HCT116 (cell line): ENCODE data around the gene CABP2. TPM values are rescaled to one million over a fixed set of nuclear protein-coding genes. Genes with fewer than 3 reads are reported as not detected.
"Not testable (repeated sequence)": the region's sequence is repeated elsewhere in the genome, so short reads cannot be mapped to it uniquely, and the experiment has no call there.

Source experiments
- ATAC-seq: fragments of 200-7000 bp; cut with Tn5 transposase; 2 replicates; pipeline ENCODE4 v1.9.1; 2020; ENCODE audit warnings: mild to moderate bottlenecking, moderate library complexity
- BruUV-seq: library from RNA; stranded (reverse); fragments of 400-500 nt; replicated peaks from 2 replicates; lab custom pipeline; 2021; lab: Mats Ljungman, UMichigan
- CTCF ChIA-PET: fragments of 300-600 bp; sonication (Branson Sonifier 250); formaldehyde crosslinking; loops from one replicate; lab custom pipeline; 2021; ENCODE audit warnings: antibody characterized with exemption; lab: Charles Lee
- POLR2A ChIA-PET: fragments of 300-600, 350-600 bp; sonication (Branson Sonifier 250); formaldehyde crosslinking; loops from one replicate; lab custom pipeline; 2021; ENCODE audit warnings: antibody characterized with exemption; lab: Charles Lee
- RAD21 ChIA-PET, 2 experiments: fragments of 300-600 bp; sonication (Branson Sonifier 250); formaldehyde crosslinking; loops; one replicate each; lab custom pipeline; 2023; ENCODE audit warnings: low total read pairs in 2 of 2; ENCODE audit not compliant: uncharacterized antibody in 2 of 2, unreplicated experiment in 2 of 2, low non-redundant PET in 1 of 2; lab: Charles Lee
- DNase-seq: peaks from one replicate; pipeline ENCODE4 v3.0.0-alpha.2; 2010; ENCODE audit warnings: low read depth, low spot score
- H2AFZ ChIP-seq: fragments of 200-600 bp; shearing (Covaris generic), sonication (generic); 2 replicates; pipeline ENCODE4 v1.6.1; 2017; ENCODE audit warnings: low read depth, mixed run types, mixed read lengths, antibody characterized with exemption, low read length; ENCODE audit not compliant: poor library complexity, severe bottlenecking
- H3K27ac ChIP-seq: 2 replicates; pipeline ENCODE4 v1.5.1; 2012; ENCODE audit warnings: low read depth, low read length
- H3K27me3 ChIP-seq: fragments of 200-600 bp; sonication (generic); 2 replicates; pipeline ENCODE4 v1.6.1; 2016; ENCODE audit warnings: mixed run types, low read length, mixed read lengths; ENCODE audit not compliant: insufficient read depth
- H3K36me3 ChIP-seq, 2 experiments: fragments of 200-500 bp in 1 of 2; fragments of 200-600 bp in 1 of 2; sonication (Bioruptor generic) in 1 of 2; sonication (generic) in 1 of 2; 2 replicates each; pipeline versions ENCODE4 v1.5.1 to v1.6.1; 2014 to 2016; ENCODE audit warnings: low read length in 2 of 2, inconsistent platforms in 1 of 2, mixed read lengths in 1 of 2, mixed run types in 1 of 2; ENCODE audit not compliant: insufficient read depth in 2 of 2, control insufficient read depth in 1 of 2
- H3K4me1 ChIP-seq, 2 experiments: fragments of 200-600 bp in 1 of 2; sonication (generic) in 1 of 2; 2 replicates each; pipeline versions ENCODE4 v1.5.1 to v1.6.1; 2012 to 2017; ENCODE audit warnings: low read length in 2 of 2, inconsistent platforms in 1 of 2, mild to moderate bottlenecking in 1 of 2, mixed read lengths in 1 of 2, mixed run types in 1 of 2, moderate library complexity in 1 of 2; ENCODE audit not compliant: insufficient read depth in 2 of 2, control insufficient read depth in 1 of 2
- H3K4me2 ChIP-seq: fragments of 200-600 bp; sonication (generic); 2 replicates; pipeline ENCODE4 v1.6.1; 2017; ENCODE audit warnings: mixed run types, low read length, mixed read lengths
- H3K4me3 ChIP-seq, 2 experiments: fragments of 200-600 bp in 1 of 2; sonication (generic) in 1 of 2; replicated peaks in 1 of 2; 2 replicates each; pipeline ENCODE4 v1.5.1; 2011 to 2016; ENCODE audit warnings: low read length in 2 of 2, control low read depth in 1 of 2, low read depth in 1 of 2, mild to moderate bottlenecking in 1 of 2, mixed read lengths in 1 of 2, mixed run types in 1 of 2
- H3K79me2 ChIP-seq: fragments of 200-600 bp; sonication (generic); 2 replicates; pipeline ENCODE4 v1.6.1; 2017; ENCODE audit warnings: mild to moderate bottlenecking, mixed run types, low read length, moderate library complexity, mixed read lengths; ENCODE audit not compliant: insufficient read depth
- H3K9ac ChIP-seq: fragments of 200-600 bp; sonication (generic); 2 replicates; pipeline ENCODE4 v1.6.1; 2016; ENCODE audit warnings: low read length, mixed read lengths
- H3K9me2 ChIP-seq: fragments of 200-600 bp; sonication (generic), shearing (Covaris generic); 2 replicates; pipeline ENCODE4 v1.6.1; 2017; ENCODE audit warnings: mixed run types, mild to moderate bottlenecking, moderate library complexity; ENCODE audit not compliant: insufficient read depth
- H3K9me3 ChIP-seq, 2 experiments: fragments of 200-500 bp in 1 of 2; fragments of 200-600 bp in 1 of 2; sonication (Bioruptor generic) in 1 of 2; sonication (generic) in 1 of 2; 2 replicates each; pipeline ENCODE4 v1.6.1; 2014 to 2017; ENCODE audit warnings: low read length in 2 of 2, mixed read lengths in 2 of 2, inconsistent platforms in 1 of 2, low read depth in 1 of 2, mild to moderate bottlenecking in 1 of 2, mixed run types in 1 of 2, moderate library complexity in 1 of 2; ENCODE audit not compliant: control insufficient read depth in 1 of 2, insufficient read depth in 1 of 2
- H4K20me1 ChIP-seq: fragments of 200-600 bp; sonication (generic), shearing (Covaris generic); 2 replicates; pipeline ENCODE4 v1.6.1; 2017; ENCODE audit warnings: mixed run types, mild to moderate bottlenecking, moderate library complexity; ENCODE audit not compliant: insufficient read depth
- CBX3 ChIP-seq: IDR thresholded peaks from 2 replicates; pipeline ENCODE4 v1.6.1; 2012; ENCODE audit warnings: low read depth
- EGR1 ChIP-seq: IDR thresholded peaks from 2 replicates; pipeline ENCODE4 v1.6.1; 2012; ENCODE audit warnings: low read depth
- EZH2phosphoT487 ChIP-seq: fragments of 200-600 bp; IDR thresholded peaks from 2 replicates; pipeline ENCODE4 v1.6.1; 2018; ENCODE audit warnings: antibody characterized with exemption, borderline replicate concordance
- JUND ChIP-seq: IDR thresholded peaks from 2 replicates; pipeline ENCODE4 v1.6.1; 2012
- POLR2AphosphoS5 ChIP-seq: IDR thresholded peaks from 2 replicates; pipeline ENCODE4 v1.6.1; 2011; ENCODE audit warnings: mild to moderate bottlenecking, low read depth, low read length, moderate library complexity
- RAD21 ChIP-seq: IDR thresholded peaks from 2 replicates; pipeline ENCODE4 v1.6.1; 2012; ENCODE audit warnings: low read depth, mild to moderate bottlenecking
- REST ChIP-seq: IDR thresholded peaks from 2 replicates; pipeline ENCODE4 v1.6.1; 2012; ENCODE audit warnings: low read depth
- SIN3A ChIP-seq: IDR thresholded peaks from 2 replicates; pipeline ENCODE4 v1.6.1; 2012; ENCODE audit warnings: low read depth
- SP1 ChIP-seq: IDR thresholded peaks from 2 replicates; pipeline ENCODE4 v1.6.1; 2012; ENCODE audit warnings: low read depth
- TCF7L2 ChIP-seq: IDR thresholded peaks from 2 replicates; pipeline ENCODE4 v1.7.0; 2011; ENCODE audit warnings: borderline replicate concordance, inconsistent platforms; ENCODE audit not compliant: insufficient read depth, insufficient read length; ENCODE audit errors: extremely low read depth
- YY1 ChIP-seq: IDR thresholded peaks from 2 replicates; pipeline ENCODE4 v1.6.1; 2011; ENCODE audit warnings: low read length, low read depth, moderate library complexity, mild to moderate bottlenecking; ENCODE audit not compliant: insufficient replicate concordance; ENCODE audit errors: extremely low read depth
- ZNF274 ChIP-seq: fragments of 200-500 bp; sonication (Bioruptor generic); IDR thresholded peaks from 2 replicates; pipeline ENCODE4 v1.6.1; 2014; ENCODE audit warnings: mild to moderate bottlenecking, low read depth, low read length, inconsistent platforms
- intact Hi-C: fragments of 100-400 bp; cut with micrococcal nuclease; formaldehyde crosslinking; loops from 2 replicates; pipeline ENCODE4 v1.10.0; 2022
- total RNA-seq: library from RNA; stranded (reverse); gene quantifications from one replicate; pipeline ENCODE4 v1.2.1, GENCODE V29; 2021; ENCODE audit not compliant: unreplicated experiment
- TF ChIP-seq, protein P1 (sequence below): IDR thresholded peaks from 2 replicates; pipeline ENCODE4 v1.6.1; 2012
- TF ChIP-seq, protein P2 (sequence below): IDR thresholded peaks from 2 replicates; pipeline ENCODE4 v1.6.1; 2011; ENCODE audit warnings: mild to moderate bottlenecking, low read length, moderate library complexity; ENCODE audit not compliant: insufficient replicate concordance; ENCODE audit errors: extremely low read depth

Gene CABP2
- total RNA-seq, 1 experiment from 2014 or later: not detected

GRCh38 chr11:67485873-67486361 lies 37.3 kb downstream of the CABP2 start:
- H3K79me2 ChIP-seq, intact Hi-C loops, H3K27me3 ChIP-seq, H4K20me1 ChIP-seq, H3K4me3 ChIP-seq, BruUV-seq, H3K9ac ChIP-seq, RAD21 ChIA-PET, H2AFZ ChIP-seq, H3K36me3 ChIP-seq, H3K9me2 ChIP-seq, H3K9me3 ChIP-seq, DNase-seq: not testable (repeated sequence)
- H3K4me1 ChIP-seq: peaks cover 7 to 28% of the 10 kb centered on the region in 2 experiments; a peak in 3 of 4 replicates
- ChIA-PET POLR2A (interaction anchor here (0.6 to 1.3 kb wide), 2 partner anchors 59 to 85 kb away, joined by 3 read pairs; partner anchors contain the start of gene PPP1CA), CTCF (interaction anchor here (1.2 kb wide), 1 partner anchor 85 kb away, joined by 3 read pairs; the partner anchor contains the start of gene PPP1CA)
- ATAC-seq: peak; percentile 32; the same call in 1 of the 2 replicates
- H3K4me2 ChIP-seq: peak overlapping the region; percentile 36
- peak overlapping the region; percentile 25; the same call in 1 of the 2 replicates for H3K27ac ChIP-seq

DNA sequence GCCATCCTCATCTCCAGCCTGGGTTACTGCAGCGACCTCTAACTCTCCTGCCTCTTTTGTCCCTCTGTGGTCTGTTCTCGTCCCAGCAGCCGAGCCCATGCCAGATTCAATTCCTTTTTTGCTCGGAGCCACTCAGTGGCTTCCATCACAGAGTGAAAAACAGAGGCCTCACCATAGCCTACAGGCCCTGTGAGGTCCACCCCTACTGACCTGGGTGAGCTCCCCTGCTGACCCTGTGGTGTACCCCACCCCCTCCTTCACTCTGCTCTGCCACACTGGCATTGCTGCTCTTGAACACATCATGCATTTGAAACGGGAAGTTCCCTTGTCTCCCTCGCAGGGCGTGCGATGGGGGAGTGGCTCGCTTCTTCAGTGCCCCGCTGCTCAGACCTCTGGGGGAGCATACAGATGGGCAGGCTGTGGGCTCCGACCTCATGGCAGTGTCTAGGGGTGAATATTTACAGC lies 38.4 kb downstream of the CABP2 start:
- Histone ChIP-seq H3K27ac (no peak overlapping the region), H3K9me3 (no peaks in the 10 kb centered on the region), H3K9me2 (no peaks in the 10 kb centered on the region), H2AFZ (no peak overlapping the region), H3K9ac (no peak overlapping the region), H3K27me3 (no peaks in the 10 kb centered on the region), H3K79me2 (peaks cover 7% of the 10 kb centered on the region; the same call in 1 of the 2 replicates), H3K4me2 (no peak overlapping the region), H3K4me3 (no peak overlapping the region), H3K36me3 (no peaks in the 10 kb centered on the region), H4K20me1 (no peaks in the 10 kb centered on the region), H3K4me1 (peaks cover 7 to 28% of the 10 kb centered on the region in 2 experiments; a peak in 3 of 4 replicates)
- no peak for ATAC-seq
- ChIA-PET RAD21 (no interaction called here), CTCF (no interaction called here), POLR2A (interaction anchor here (1.3 kb wide), 1 partner anchor 84 kb away, joined by 3 read pairs; the partner anchor contains the start of gene PPP1CA)
- no peak for DNase-seq
- intact Hi-C loops: no loop called here
- BruUV-seq: no TSS peak
- TF ChIP-seq RAD21: no peak
- TF ChIP-seq EZH2phosphoT487: no peak
- TF ChIP-seq SIN3A: no peak
- no peak for TF ChIP-seq CBX3
- TF ChIP-seq REST: no peak
- TF ChIP-seq JUND: no peak
- TF ChIP-seq ZNF274: no peak
- TF ChIP-seq, protein P1, sequence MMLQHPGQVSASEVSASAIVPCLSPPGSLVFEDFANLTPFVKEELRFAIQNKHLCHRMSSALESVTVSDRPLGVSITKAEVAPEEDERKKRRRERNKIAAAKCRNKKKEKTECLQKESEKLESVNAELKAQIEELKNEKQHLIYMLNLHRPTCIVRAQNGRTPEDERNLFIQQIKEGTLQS: no peak
- no peak for TF ChIP-seq TCF7L2
- TF ChIP-seq SP1: no peak
- no peak for TF ChIP-seq EGR1
- no peak for TF ChIP-seq POLR2AphosphoS5
- no peak for TF ChIP-seq YY1
- TF ChIP-seq, protein P2, sequence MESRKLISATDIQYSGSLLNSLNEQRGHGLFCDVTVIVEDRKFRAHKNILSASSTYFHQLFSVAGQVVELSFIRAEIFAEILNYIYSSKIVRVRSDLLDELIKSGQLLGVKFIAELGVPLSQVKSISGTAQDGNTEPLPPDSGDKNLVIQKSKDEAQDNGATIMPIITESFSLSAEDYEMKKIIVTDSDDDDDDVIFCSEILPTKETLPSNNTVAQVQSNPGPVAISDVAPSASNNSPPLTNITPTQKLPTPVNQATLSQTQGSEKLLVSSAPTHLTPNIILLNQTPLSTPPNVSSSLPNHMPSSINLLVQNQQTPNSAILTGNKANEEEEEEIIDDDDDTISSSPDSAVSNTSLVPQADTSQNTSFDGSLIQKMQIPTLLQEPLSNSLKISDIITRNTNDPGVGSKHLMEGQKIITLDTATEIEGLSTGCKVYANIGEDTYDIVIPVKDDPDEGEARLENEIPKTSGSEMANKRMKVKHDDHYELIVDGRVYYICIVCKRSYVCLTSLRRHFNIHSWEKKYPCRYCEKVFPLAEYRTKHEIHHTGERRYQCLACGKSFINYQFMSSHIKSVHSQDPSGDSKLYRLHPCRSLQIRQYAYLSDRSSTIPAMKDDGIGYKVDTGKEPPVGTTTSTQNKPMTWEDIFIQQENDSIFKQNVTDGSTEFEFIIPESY: no peak
